ENCODE results near the gene PRDM10.

PRDM10 gene

GRCh38 chr11:129943036-129943435, 59.6 kb downstream of the PRDM10 start:
- H3K4me1 ChIP-seq (ENCODE audit: insufficient read depth, low read length), result no peaks in the 10 kb centered on the region
- DNase-seq (no peak), ATAC-seq (ENCODE audit: insufficient read depth, low read depth) (no peak)
- H3K9me3 ChIP-seq (ENCODE audit: insufficient read depth, low read length, severe bottlenecking), result no peaks in the 10 kb centered on the region
- H3K4me2 ChIP-seq (ENCODE audit: insufficient read depth, low read length), result no peak overlapping the region
- no peak overlapping the region for H3K9ac ChIP-seq (ENCODE audit: low read depth, low read length)
- no peak overlapping the region for H3K27ac ChIP-seq (ENCODE audit: low read length)
- no peaks in the 10 kb centered on the region for H4K20me1 ChIP-seq (ENCODE audit: insufficient read depth, low read length)
- no peak overlapping the region for H3K4me3 ChIP-seq (ENCODE audit: low read depth in 1 of 2, low read length in 2 of 2)
- peaks cover 27% of the 10 kb centered on the region for H3K36me3 ChIP-seq (ENCODE audit: insufficient read depth, low read length)
- H3K79me2 ChIP-seq (ENCODE audit: insufficient read depth, low read length), result no peaks in the 10 kb centered on the region
- no peak overlapping the region for H2AFZ ChIP-seq (ENCODE audit: low read depth, low read length)
- H3K27me3 ChIP-seq (ENCODE audit: insufficient read depth, low read length, poor library complexity), result no peaks in the 10 kb centered on the region
- TF ChIP-seq CTCF (IDR thresholded peaks at IDR 0.05; ENCODE audit: borderline replicate concordance, extremely low read depth, low read length, poor library complexity, severe bottlenecking), result no peak
- no peak for TF ChIP-seq EZH2 (IDR thresholded peaks at IDR 0.05; ENCODE audit: borderline replicate concordance, low read depth, low read length, severe bottlenecking)

GRCh38 chr11:129939510-129939909, 63.1 kb downstream of the PRDM10 start:
- Histone ChIP-seq H3K9ac (ENCODE audit: low read depth, low read length) (no peak overlapping the region), H3K79me2 (ENCODE audit: insufficient read depth, low read length) (no peaks in the 10 kb centered on the region), H3K4me1 (ENCODE audit: insufficient read depth, low read length) (no peaks in the 10 kb centered on the region), H3K4me2 (ENCODE audit: insufficient read depth, low read length) (no peak overlapping the region), H3K27ac (ENCODE audit: low read length) (no peak overlapping the region), H3K4me3 (ENCODE audit: low read depth in 1 of 2, low read length in 2 of 2) (no peak overlapping the region), H4K20me1 (ENCODE audit: insufficient read depth, low read length) (no peaks in the 10 kb centered on the region), H3K9me3 (ENCODE audit: insufficient read depth, low read length, severe bottlenecking) (no peaks in the 10 kb centered on the region), H2AFZ (ENCODE audit: low read depth, low read length) (no peak overlapping the region), H3K27me3 (ENCODE audit: insufficient read depth, low read length, poor library complexity) (no peaks in the 10 kb centered on the region), H3K36me3 (ENCODE audit: insufficient read depth, low read length) (peaks cover 18% of the 10 kb centered on the region)
- DNase-seq (no peak), ATAC-seq (ENCODE audit: insufficient read depth, low read depth) (no peak)
- TF ChIP-seq EZH2 (IDR thresholded peaks at IDR 0.05; ENCODE audit: borderline replicate concordance, low read depth, low read length, severe bottlenecking) (no peak), CTCF (IDR thresholded peaks at IDR 0.05; ENCODE audit: borderline replicate concordance, extremely low read depth, low read length, poor library complexity, severe bottlenecking) (no peak)

GRCh38 chr11:129938764-129939163, 63.9 kb downstream of the PRDM10 start:
- ATAC-seq (ENCODE audit: insufficient read depth, low read depth) (no peak), DNase-seq (no peak)
- Histone ChIP-seq H3K4me3 (ENCODE audit: low read depth in 1 of 2, low read length in 2 of 2) (no peak overlapping the region), H3K4me2 (ENCODE audit: insufficient read depth, low read length) (no peak overlapping the region), H3K27ac (ENCODE audit: low read length) (no peak overlapping the region), H2AFZ (ENCODE audit: low read depth, low read length) (no peak overlapping the region), H3K4me1 (ENCODE audit: insufficient read depth, low read length) (no peaks in the 10 kb centered on the region), H3K9ac (ENCODE audit: low read depth, low read length) (no peak overlapping the region), H3K36me3 (ENCODE audit: insufficient read depth, low read length) (peaks cover 18% of the 10 kb centered on the region), H4K20me1 (ENCODE audit: insufficient read depth, low read length) (no peaks in the 10 kb centered on the region), H3K27me3 (ENCODE audit: insufficient read depth, low read length, poor library complexity) (no peaks in the 10 kb centered on the region), H3K9me3 (ENCODE audit: insufficient read depth, low read length, severe bottlenecking) (no peaks in the 10 kb centered on the region), H3K79me2 (ENCODE audit: insufficient read depth, low read length) (no peaks in the 10 kb centered on the region)
- no peak for TF ChIP-seq CTCF (IDR thresholded peaks at IDR 0.05; ENCODE audit: borderline replicate concordance, extremely low read depth, low read length, poor library complexity, severe bottlenecking)
- TF ChIP-seq EZH2 (IDR thresholded peaks at IDR 0.05; ENCODE audit: borderline replicate concordance, low read depth, low read length, severe bottlenecking), result no peak
